HG03196 (cell line): ENCODE data around the gene SYT1.

ENCODE experiments used
- ATAC-seq: cut with Tn5 transposase; IDR thresholded peaks from one replicate; pipeline ENCODE4 v1.9.1; 2021; ENCODE audit not compliant: unreplicated experiment

Gene SYT1

DNA sequence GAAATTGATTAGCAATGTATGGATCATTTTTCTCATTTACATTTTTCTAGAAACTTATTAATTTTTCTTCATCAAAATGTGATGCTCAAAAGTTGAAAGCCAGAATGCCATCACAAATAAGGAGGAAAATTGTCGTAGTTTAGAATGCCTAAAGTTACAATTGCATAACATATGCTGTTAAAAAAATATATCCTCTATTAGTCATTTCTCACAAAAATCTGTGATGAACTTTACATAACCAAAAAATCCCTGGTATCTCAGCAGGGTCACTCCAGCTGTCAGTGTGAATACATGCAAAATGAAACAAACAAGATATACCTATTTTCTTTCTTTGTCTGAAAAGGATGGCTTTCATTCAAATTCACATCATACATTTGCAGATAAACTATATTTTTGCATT lies 467.3 kb downstream of the SYT1 start:
- no peak for ATAC-seq

GRCh38 chr12:79333144-79333543 lies 468.6 kb downstream of the SYT1 start:
- no peak for ATAC-seq

DNA sequence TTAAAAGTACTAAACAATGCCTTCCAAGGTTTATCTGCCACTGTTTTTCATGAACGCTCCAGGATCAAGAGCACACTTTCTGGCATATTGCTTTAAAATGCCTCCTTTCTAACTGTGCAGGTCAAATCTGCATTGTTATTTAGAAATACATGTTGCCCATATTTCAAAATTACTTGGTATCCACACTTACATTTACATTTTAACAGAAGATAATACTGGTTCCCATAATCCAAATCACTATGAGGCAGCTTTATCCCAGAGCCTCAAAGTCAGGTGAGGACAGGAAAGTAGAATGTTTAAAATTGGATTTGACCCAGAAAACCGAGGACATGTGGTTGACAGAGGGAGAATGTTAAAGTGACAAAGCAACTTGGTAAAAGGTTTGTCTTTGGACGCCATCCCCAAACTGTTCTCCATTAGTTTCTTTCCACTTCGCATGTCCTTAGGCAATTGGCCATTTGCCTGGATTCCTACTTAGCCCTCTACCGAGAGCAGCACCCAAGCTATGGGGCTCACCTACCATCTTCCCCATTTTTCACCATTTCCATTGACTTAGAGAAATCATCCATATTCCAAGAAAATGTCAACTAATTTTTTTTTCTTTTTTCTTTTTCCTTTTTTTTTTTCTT lies 473.2 kb downstream of the SYT1 start:
- ATAC-seq = no peak

DNA sequence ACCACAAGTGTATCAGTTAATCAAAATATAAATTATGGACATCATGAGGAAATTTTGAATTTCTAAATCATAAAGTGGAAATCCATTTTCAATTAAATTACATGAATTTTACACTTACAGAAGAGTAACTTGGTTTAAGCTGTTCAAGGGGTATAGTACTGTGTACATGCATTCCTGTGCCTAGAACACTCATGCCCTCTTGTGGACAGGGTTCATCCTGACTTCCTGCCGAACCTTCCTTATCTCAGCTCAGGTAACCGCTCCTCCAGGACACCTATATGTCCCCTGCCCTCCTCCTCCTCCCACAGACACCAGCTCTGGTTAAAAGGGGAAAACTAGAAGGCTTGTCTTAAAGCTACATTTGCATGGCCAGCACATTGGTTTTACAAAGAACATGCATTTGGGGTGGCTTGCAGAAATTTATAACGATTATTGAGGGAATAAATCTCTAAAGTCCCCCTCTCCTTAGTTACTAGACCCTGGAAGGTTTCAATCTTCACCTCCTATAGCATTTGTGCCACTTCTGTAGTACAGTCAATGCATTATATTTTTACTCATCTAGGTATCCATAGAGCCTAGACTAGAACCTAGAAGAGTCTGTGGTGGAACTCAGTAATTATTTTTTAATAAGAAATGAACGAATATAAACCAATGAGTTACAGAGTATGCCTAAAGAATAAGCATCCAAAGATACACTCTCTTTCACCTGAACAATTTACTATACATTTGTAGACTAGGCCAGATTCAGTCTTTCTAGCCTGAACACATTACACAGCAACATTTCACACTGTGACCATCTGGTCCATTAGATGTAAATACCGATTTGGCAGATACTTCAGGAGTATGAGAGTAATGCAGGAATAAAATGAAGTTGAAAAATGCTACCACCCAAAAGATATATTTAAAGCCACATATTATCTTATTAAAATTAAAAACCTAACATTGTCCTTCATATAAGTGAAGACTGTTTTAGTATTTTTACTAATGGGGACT lies 480.6 kb downstream of the SYT1 start:
- ATAC-seq = peak; percentile 73

DNA sequence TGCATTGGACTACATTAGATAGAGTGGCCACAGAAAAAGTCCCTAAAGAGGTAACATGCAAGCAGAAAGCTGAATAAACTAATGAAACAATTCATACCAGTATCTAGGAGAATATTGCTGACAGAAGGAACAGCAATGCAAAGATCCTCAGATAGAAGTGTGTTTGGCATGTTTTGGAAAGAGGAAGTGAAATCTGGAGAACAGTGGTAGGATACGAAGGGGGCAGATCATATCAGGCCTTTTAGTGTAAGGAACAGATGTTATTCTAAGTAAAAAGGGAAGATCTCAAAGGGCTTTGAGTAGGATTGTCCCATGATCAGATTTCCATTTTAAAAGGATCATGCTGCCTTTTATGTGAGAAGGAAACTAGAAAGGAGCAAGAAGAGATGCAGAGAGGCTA lies 483.3 kb downstream of the SYT1 start:
- no peak for ATAC-seq

DNA sequence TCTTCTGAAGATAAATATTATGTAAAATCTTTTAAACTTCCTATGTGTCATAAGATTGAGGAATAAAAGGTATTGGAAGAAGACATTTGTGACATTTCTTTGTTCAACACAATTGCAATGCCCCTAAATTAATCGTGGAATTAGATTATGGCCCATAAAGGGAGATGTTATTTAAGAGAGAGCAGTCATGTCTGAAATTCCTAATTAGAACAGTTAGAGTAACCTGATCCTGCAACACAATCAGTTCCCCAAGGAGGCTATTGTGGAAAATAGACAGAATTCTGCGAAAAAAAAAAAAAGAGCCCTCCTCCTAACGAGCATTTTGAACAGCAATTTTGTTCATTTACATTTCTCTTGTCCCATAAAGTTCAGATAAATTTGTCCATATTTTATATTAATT lies 486.7 kb downstream of the SYT1 start:
- no peak for ATAC-seq

DNA sequence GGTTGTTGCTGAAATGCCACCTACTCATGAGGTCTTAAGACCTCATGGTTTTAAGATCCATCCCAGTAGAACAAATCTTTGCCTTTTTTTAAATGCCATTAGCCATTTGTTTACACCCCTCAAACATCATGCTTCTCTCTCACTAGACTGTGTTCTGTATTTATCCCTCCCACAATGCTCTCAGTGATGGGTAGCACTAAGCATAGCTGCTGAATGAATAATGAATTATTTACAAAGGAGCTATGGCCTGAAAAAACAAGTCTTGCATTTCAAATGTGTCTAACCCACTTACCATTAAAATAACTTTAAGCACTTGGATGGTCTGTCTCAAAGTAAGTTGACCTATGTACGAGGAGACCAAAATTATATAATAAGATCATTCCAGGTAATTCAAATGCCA lies 491.6 kb downstream of the SYT1 start:
- no peak for ATAC-seq

DNA sequence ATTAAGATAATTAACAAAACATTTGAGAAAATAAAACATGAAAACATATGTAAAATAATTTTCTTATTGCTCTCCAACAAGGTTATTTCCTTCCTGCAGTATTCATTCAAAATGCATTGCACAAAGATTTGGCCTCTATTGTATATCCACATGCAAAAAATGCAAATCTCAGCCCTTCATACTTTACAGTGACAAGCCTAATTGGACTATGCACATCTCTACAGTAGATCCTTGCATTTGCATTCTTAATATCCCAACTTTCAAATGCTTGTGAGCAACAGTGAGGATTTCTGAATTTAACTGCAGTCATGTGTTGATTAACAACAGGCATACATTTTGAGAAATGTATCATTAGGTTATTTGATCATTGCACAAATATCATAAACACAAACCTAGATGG lies 492.5 kb downstream of the SYT1 start:
- no peak for ATAC-seq

GRCh38 chr12:79358716-79359300 lies 494.2 kb downstream of the SYT1 start:
- ATAC-seq = no peak

DNA sequence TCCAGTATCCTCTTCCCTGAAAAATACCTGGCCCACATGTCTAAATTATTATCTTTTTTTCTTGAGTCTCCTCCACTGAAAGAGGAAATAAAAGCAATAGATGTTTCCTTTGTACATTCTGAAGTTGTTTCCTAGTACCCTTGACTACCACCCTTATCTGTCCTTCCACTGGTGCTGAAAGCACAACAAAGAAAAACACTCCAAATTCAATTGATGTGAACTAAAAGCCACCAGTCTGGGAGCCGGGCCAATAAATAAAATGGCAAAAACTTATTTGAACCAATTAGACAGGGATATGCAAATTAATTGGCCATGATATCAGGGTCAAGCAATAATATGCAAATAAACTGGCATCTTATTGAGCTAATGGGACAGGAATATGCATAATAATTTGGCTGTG lies 495.7 kb downstream of the SYT1 start:
- no peak for ATAC-seq

- no peak for ATAC-seq
Observed at GRCh38 chr12:79360936-79361335, 496.4 kb downstream of the SYT1 start.

DNA sequence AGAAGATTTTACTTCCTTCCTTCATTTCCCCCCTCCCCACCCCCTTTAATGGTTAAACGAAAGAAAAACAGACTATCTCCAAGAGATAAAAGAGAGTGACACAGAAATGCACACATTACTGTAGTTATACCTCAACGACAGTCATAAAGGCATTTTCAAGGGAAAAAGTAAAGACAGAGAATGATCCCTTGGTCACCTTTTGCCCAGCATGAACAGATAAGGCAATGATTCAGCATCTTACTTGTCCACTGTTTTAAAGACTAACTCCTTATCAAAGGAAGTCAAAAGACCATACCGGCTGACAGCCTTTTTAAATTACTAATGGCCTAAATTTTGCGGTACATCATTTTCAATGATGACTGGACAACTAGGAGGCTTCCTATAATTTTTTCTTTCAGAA lies 499.6 kb downstream of the SYT1 start:
- no peak for ATAC-seq

DNA sequence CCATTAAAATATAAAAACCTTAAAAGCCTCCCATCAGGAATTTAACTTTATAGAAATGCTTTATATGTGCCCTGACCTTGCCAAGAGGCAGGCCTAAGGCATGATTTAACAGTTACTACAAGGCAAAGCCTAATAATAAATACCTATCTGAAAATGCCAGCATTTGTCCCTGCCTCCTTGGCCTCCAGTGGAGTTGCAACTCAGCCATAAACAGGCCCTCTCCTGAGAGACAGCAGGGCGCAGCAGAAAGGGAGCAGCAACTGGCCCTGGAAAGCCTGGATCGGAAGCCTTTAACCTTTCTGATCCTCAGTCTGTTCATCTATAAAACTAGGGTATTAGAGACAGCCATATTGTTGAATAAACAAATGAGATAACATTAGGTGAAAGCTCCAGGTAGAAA lies 501.8 kb downstream of the SYT1 start:
- no peak for ATAC-seq

DNA sequence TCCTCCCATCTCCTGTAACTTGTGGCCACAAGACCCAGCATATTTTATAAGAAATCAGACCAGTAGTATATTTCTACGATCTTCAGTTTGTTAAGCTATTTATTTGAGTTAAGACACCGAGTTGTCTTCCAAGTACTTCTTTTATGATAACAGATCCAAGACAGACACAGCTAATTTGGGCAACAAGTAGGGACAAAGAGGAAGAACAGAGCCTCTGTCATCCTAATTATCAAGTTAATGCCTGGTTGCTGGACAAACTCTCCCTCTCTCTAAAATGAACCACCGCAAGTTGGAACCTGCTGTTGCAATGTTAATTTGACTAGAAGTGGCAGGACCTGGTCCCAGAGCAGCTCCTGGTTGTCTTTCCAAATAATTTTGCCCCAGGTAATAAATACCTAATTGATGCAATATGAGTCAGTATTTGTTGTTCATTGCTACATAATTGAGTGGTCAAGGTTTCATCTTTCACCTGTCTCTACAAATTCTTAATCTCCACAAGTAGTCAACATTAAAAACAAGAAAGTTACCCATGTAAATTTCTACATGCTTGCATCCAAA lies 502.5 kb downstream of the SYT1 start:
- ATAC-seq = no peak

DNA sequence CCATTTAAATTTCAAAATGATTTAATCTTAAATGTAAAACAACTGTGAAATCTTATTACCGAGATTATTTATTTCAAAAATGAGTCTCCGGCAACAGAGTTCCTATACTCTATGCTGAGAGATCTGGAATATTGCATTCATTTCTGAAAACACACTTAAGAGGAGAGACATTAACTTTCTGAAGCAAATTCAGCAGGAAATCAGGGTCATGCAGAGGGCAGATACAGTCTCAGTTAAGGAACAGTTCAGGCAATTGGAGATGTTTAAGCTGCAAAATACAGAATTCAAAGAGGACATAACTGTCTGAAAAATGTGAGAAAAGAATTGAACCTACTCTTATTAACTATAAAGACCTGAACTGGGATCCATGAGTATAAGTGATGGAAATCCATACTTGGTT lies 505.4 kb downstream of the SYT1 start:
- no peak for ATAC-seq

DNA sequence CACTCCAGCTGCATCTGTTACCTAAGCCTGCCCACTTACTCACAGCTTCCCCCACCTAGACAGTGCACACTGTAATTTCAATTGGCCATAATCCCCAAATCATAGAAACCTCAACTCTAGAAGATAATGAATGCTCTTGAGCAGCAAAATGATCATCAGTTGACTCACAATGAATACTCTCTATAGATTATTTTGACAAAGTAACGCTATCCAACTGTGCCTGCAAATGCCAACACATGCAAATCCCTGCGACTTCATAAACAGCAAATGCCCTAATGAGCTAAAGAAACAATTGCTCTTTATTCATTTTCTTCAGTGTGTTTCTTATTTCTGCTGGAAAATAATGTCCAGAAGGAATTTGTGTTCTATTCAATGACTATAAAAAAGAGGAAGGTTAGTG lies 506.7 kb downstream of the SYT1 start:
- ATAC-seq = no peak

DNA sequence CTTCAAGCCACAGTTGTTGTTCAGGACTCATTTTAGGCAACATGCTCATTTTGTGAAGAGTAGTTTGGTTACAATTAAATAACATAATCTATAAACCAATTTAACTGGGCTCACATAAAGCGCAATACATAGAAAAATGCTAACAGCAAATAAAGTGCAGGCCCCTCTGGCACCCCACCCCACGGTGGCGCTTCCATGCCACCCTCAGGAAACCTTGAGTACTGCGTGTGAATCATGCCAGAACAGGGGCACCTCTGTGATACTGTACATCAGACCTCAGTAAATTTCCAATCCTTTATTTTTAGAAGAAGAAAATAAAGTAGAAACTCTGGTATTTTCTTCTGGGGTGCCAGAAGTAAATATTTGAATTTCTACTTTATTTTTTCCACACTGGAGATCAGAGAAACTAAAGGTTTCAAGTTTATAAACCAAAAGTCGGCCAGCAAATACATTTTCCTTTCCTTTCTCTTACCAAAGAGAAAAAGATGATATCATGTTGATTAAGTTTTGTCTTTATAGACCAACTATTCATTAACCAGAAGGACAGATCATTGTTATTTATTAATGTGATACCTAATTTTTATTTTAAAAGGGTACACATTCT lies 509.4 kb downstream of the SYT1 start:
- ATAC-seq = peak; percentile 72

GRCh38 chr12:79374545-79374944 lies 510.0 kb downstream of the SYT1 start:
- ATAC-seq = no peak

DNA sequence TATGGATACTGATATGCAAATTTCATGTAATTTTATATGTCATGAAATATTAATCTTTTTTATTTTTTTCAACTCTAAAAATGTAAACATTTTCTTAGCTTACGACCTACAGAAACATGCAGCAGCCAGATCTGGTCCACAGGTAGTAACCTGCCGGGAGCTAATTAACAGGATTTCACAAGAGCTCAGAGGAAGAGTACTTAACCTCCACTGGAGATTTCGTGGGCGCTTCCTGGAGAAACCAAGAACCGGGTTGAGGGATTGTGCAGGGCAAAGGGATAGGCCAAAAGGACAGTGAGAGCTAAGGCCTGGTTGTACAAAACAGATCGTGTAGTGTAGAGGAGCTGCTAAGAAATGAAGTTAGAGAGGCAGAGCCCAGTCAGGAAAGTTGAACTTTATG lies 510.5 kb downstream of the SYT1 start:
- no peak for ATAC-seq

DNA sequence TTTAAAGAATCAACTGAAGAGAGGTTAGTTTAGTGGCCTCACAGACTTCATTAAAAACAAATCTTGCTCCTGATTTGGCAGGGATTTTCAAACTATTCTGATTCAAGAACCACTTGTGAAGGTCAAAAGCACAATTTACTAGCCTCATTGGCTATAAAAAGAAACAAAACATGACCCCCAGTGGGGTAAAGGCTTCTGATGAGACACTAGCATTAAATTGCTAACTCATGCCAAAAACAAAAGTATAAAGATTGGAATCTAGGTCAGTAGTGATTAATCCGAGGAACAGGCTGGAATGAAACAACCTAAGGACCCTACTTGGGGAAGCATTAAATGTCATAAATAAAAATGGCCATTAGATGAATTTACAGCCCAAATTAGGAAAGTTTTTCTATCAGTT lies 513.9 kb downstream of the SYT1 start:
- no peak for ATAC-seq

GRCh38 chr12:79380402-79380801 lies 515.8 kb downstream of the SYT1 start:
- no peak for ATAC-seq
